Large intestine (tissue), 12 donors: ENCODE results near the gene IGF1. TPM values are rescaled to one million over a fixed set of nuclear protein-coding genes. Genes with fewer than 3 reads are reported as not detected.
A peak's percentile ranks its signal among the peaks of the same experiment; 100 is the strongest.

Source experiments
- DNase-seq, 2 donors: peaks; one replicate each; pipeline versions ENCODE4 v3.0.0 to v3.0.0-alpha.2; 2013
- H3K27ac ChIP-seq: one replicate; pipeline ENCODE4 v1.5.1; 2013; ENCODE audit warnings: low read length
- H3K27me3 ChIP-seq: 2 replicates; pipeline ENCODE4 v1.6.1; 2013; ENCODE audit warnings: low read length; ENCODE audit not compliant: control insufficient read depth, insufficient read depth
- H3K36me3 ChIP-seq: 2 replicates; pipeline ENCODE4 v1.6.1; 2013; ENCODE audit warnings: low read length; ENCODE audit not compliant: control insufficient read depth, insufficient read depth
- H3K4me1 ChIP-seq: one replicate; pipeline ENCODE4 v1.6.1; 2013; ENCODE audit warnings: low read length; ENCODE audit not compliant: control insufficient read depth, insufficient read depth
- H3K4me3 ChIP-seq: one replicate; pipeline ENCODE4 v1.5.1; 2013; ENCODE audit warnings: low read length
- H3K9me3 ChIP-seq: one replicate; pipeline ENCODE4 v1.6.1; 2013; ENCODE audit warnings: mild to moderate bottlenecking, low read depth, low read length, moderate library complexity; ENCODE audit not compliant: control insufficient read depth
- WGBS: methylation state at CpG from one replicate; pipeline ENCODE4 v1.1.5; 2013; ENCODE audit warnings: low lambda C conversion rate; ENCODE audit not compliant: insufficient coverage; 5-methylcytosine and 5-hydroxymethylcytosine counted together
- long read RNA-seq, 11 donors: transcript quantifications; one replicate each; lab custom pipeline, GENCODE V29; 2026
- polyA plus RNA-seq: library from polyadenylated mRNA; unstranded; fragments of 120-200 nt; gene quantifications from one replicate; pipeline ENCODE4 v1.2.1, GENCODE V29; 2013

Gene IGF1
- polyA plus RNA-seq, result 5.4 TPM
- long read RNA-seq, donor 1, full-length matches to known transcripts, result 2 of 2 reads
- long read RNA-seq, donor 1, partial matches to known transcripts, result 0 of 2 reads
- long read RNA-seq, donor 1, other reads (novel, unspliced or antisense), result 0 of 2 reads
- long read RNA-seq, donor 2, full-length matches to known transcripts, result 2 of 2 reads
- long read RNA-seq, donor 2, partial matches to known transcripts, result 0 of 2 reads
- long read RNA-seq, donor 2, other reads (novel, unspliced or antisense), result 0 of 2 reads
- long read RNA-seq, donor 3, result 0 reads
- long read RNA-seq, donor 4, full-length matches to known transcripts, result 2 of 2 reads
- long read RNA-seq, donor 4, partial matches to known transcripts, result 0 of 2 reads
- long read RNA-seq, donor 4, other reads (novel, unspliced or antisense), result 0 of 2 reads
- long read RNA-seq, donor 5, full-length matches to known transcripts, result 1 of 1 reads
- long read RNA-seq, donor 5, partial matches to known transcripts, result 0 of 1 reads
- long read RNA-seq, donor 5, other reads (novel, unspliced or antisense), result 0 of 1 reads
- long read RNA-seq, donor 6, full-length matches to known transcripts, result 2 of 2 reads
- long read RNA-seq, donor 6, partial matches to known transcripts, result 0 of 2 reads
- long read RNA-seq, donor 6, other reads (novel, unspliced or antisense), result 0 of 2 reads
- long read RNA-seq, donor 7, result 0 reads
- long read RNA-seq, donor 8, full-length matches to known transcripts, result 3 of 3 reads
- long read RNA-seq, donor 8, partial matches to known transcripts, result 0 of 3 reads
- long read RNA-seq, donor 8, other reads (novel, unspliced or antisense), result 0 of 3 reads
- long read RNA-seq, donor 9, full-length matches to known transcripts, result 3 of 3 reads
- long read RNA-seq, donor 9, partial matches to known transcripts, result 0 of 3 reads
- long read RNA-seq, donor 9, other reads (novel, unspliced or antisense), result 0 of 3 reads
- long read RNA-seq, donor 10, full-length matches to known transcripts, result 4 of 4 reads
- long read RNA-seq, donor 10, partial matches to known transcripts, result 0 of 4 reads
- long read RNA-seq, donor 10, other reads (novel, unspliced or antisense), result 0 of 4 reads
- long read RNA-seq, donor 11, full-length matches to known transcripts, result 8 of 8 reads
- long read RNA-seq, donor 11, partial matches to known transcripts, result 0 of 8 reads
- long read RNA-seq, donor 11, other reads (novel, unspliced or antisense), result 0 of 8 reads

DNA sequence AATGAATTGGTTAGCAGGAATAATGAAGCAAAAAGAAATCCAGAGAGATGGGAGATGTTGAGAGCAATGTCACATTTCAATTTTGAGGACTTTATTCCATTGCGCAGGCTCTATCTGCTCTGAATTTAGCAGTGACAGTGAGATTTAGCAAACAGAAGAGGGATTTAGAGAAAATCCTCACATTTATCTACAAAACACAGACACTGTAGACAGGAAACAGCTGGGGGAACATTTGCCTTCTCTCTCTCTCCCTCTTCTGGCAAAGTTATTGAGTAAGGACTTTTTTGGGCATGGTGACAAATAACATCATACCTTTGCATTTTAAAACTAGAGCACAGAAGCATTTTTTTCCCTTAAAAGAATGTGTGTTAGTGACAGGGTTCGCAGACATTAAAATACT lies at the start of gene IGF1:
TSS of gene IGF1 (minus strand) at position 158 of the 400 bp plus-strand sequence. CDS start 182 bp downstream, outside the sequence.
- peak in 1 of 2 donors; percentile 16 for DNase-seq
- peak within 1 kb of the TSS; percentile 10 for H3K4me3 ChIP-seq
- no peaks in the 10 kb centered on the region for H3K9me3 ChIP-seq
- H3K36me3 ChIP-seq, result no peaks in the 10 kb centered on the region
- H3K27me3 ChIP-seq, result no peaks in the 10 kb centered on the region
- H3K4me1 ChIP-seq, result peaks cover 2% of the 10 kb centered on the region
- WGBS, result 40% methylated on average over 1 of the region's 2 CpGs
- H3K27ac ChIP-seq, result no peak within 1 kb of the TSS

GRCh38 chr12:102528111-102528510 lies 47.7 kb upstream of the IGF1 start:
- Histone ChIP-seq H3K9me3 (no peaks in the 10 kb centered on the region), H3K27me3 (no peaks in the 10 kb centered on the region), H3K36me3 (no peaks in the 10 kb centered on the region), H3K4me1 (no peaks in the 10 kb centered on the region), H3K4me3 (no peak overlapping the region), H3K27ac (no peak overlapping the region)
- DNase-seq, result no peak

DNA sequence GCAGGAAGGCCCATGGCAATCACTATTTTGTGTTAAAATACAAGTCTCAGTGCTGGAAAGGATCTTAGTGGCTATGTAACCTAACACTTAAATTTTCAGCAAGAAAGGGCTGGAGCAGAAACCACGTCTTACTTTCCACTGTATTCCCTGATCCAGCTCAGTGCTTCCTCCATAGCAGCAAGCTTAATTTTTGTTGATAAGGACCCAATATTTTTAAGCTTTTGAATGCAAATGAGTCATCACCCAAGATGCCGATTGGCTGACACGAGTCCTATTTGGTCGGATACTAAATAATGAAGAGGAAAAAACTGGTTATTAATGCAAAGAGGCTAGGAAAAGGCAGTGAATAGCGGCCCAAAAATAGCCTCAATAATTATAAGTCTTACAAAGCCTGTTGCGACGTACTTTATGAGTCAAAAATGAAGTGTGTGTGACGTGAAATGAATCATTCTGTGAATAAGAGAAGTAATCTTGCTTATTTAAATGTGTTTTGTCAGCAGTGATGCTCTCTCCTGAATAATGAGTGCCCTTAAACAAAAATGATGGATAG lies 46.9 kb upstream of the IGF1 start:
- H3K27me3 ChIP-seq, result no peaks in the 10 kb centered on the region
- H3K36me3 ChIP-seq, result no peaks in the 10 kb centered on the region
- WGBS, result 87% methylated on average over 7 of the region's 8 CpGs
- no peak overlapping the region for H3K27ac ChIP-seq
- H3K9me3 ChIP-seq, result no peaks in the 10 kb centered on the region
- DNase-seq, result no peak
- no peak overlapping the region for H3K4me3 ChIP-seq
- H3K4me1 ChIP-seq, result no peaks in the 10 kb centered on the region

DNA sequence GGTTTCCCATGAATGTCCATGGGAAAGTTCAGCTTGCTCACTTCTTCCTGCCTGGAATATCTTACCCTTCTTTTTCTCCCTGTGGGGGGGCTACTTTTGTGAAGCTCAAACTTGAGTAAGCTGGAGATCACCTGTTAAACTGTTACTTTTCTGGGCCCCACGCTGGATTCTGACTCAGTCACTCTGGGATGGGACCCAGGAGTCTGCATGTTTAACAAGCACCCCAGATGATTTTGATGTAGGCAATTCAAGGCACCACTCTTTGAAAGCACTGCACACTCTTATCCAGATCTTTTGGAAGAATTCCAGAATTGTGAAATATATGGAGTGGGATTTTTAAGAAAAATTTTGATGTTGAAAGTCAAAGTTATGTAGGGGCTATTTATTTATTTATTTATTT lies 46.3 kb upstream of the IGF1 start:
- H3K36me3 ChIP-seq, result no peaks in the 10 kb centered on the region
- H3K9me3 ChIP-seq, result no peaks in the 10 kb centered on the region
- no peak overlapping the region for H3K4me3 ChIP-seq
- no CpG with 5 or more reads among the region's 1 CpG for WGBS
- H3K27me3 ChIP-seq, result no peaks in the 10 kb centered on the region
- DNase-seq, result no peak
- no peaks in the 10 kb centered on the region for H3K4me1 ChIP-seq
- no peak overlapping the region for H3K27ac ChIP-seq

DNA sequence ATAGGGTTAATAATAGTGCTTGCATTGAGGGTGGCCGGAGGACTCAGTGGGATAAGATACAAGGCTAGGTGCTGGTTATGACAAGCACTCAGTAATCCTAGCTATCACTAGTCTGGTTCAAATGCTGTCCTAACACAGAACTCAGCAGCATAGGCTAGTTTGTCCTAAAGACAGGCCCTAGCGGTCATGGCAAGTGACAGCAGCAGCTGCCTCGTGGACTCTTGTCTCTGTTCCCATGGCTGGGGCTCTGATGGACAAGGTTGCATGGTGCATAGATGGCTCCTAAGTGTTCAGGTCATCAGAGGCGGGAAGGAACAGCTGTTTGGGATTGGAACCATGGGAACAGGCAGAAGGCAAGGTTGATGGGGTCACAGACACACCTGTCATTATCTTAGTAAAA lies 42.4 kb upstream of the IGF1 start:
- no peak overlapping the region for H3K27ac ChIP-seq
- no peaks in the 10 kb centered on the region for H3K27me3 ChIP-seq
- H3K4me3 ChIP-seq, result no peak overlapping the region
- H3K9me3 ChIP-seq, result no peaks in the 10 kb centered on the region
- no peaks in the 10 kb centered on the region for H3K36me3 ChIP-seq
- 80% methylated on average over 1 of the region's 4 CpGs for whole genome bisulfite sequencing
- no peak for DNase-seq
- H3K4me1 ChIP-seq, result no peaks in the 10 kb centered on the region

- no peak overlapping the region for H3K27ac ChIP-seq
- no peaks in the 10 kb centered on the region for H3K4me1 ChIP-seq
- H3K27me3 ChIP-seq, result no peaks in the 10 kb centered on the region
- H3K4me3 ChIP-seq, result no peak overlapping the region
- H3K9me3 ChIP-seq, result no peaks in the 10 kb centered on the region
- no CpG with 5 or more reads among the region's 1 CpG for WGBS
- no peak for DNase-seq
- H3K36me3 ChIP-seq, result no peaks in the 10 kb centered on the region
These were observed 41.4 kb upstream of the IGF1 start for GRCh38 chr12:102521662-102522277.

- no peaks in the 10 kb centered on the region for H3K27me3 ChIP-seq
- no CpG with 5 or more reads among the region's 5 CpGs for WGBS
- no peaks in the 10 kb centered on the region for H3K9me3 ChIP-seq
- no peak overlapping the region for H3K27ac ChIP-seq
- H3K4me1 ChIP-seq, result no peaks in the 10 kb centered on the region
- H3K36me3 ChIP-seq, result no peaks in the 10 kb centered on the region
- no peak for DNase-seq
- no peak overlapping the region for H3K4me3 ChIP-seq
These were observed 38.5 kb upstream of the IGF1 start for GRCh38 chr12:102518871-102519270.

GRCh38 chr12:102514696-102515095 lies 34.3 kb upstream of the IGF1 start:
- H3K9me3 ChIP-seq, result no peaks in the 10 kb centered on the region
- no peak overlapping the region for H3K27ac ChIP-seq
- H3K36me3 ChIP-seq, result no peaks in the 10 kb centered on the region
- H3K4me1 ChIP-seq, result no peaks in the 10 kb centered on the region
- no CpG with 5 or more reads among the region's 1 CpG for WGBS
- no peak overlapping the region for H3K4me3 ChIP-seq
- H3K27me3 ChIP-seq, result no peaks in the 10 kb centered on the region
- DNase-seq, result no peak

GRCh38 chr12:102513739-102514138 lies 33.4 kb upstream of the IGF1 start:
- DNase-seq, result no peak
- WGBS, result no CpG with 5 or more reads among the region's 3 CpGs
- H3K27ac ChIP-seq, result no peak overlapping the region
- no peaks in the 10 kb centered on the region for H3K27me3 ChIP-seq
- no peaks in the 10 kb centered on the region for H3K9me3 ChIP-seq
- no peaks in the 10 kb centered on the region for H3K4me1 ChIP-seq
- H3K4me3 ChIP-seq, result no peak overlapping the region
- H3K36me3 ChIP-seq, result no peaks in the 10 kb centered on the region

- H3K4me3 ChIP-seq, result no peak overlapping the region
- H3K27me3 ChIP-seq, result no peaks in the 10 kb centered on the region
- DNase-seq, result no peak
- no peaks in the 10 kb centered on the region for H3K9me3 ChIP-seq
- WGBS, result no CpG with 5 or more reads among the region's 8 CpGs
- no peaks in the 10 kb centered on the region for H3K4me1 ChIP-seq
- H3K27ac ChIP-seq, result no peak overlapping the region
- no peaks in the 10 kb centered on the region for H3K36me3 ChIP-seq
These were observed 32.9 kb upstream of the IGF1 start for GRCh38 chr12:102513272-102513671.
